Panc1 (cell line): Measurements from ENCODE around the gene GRK1.

Experiments
- POLR2AphosphoS5 ChIP-seq: IDR thresholded peaks from 2 replicates; pipeline ENCODE4 v1.6.1; 2012; ENCODE audit warnings: mild to moderate bottlenecking, low read depth, low read length, moderate library complexity
- REST ChIP-seq, 2 experiments: IDR thresholded peaks; 2 replicates each; pipeline ENCODE4 v1.6.1; 2011 to 2012; ENCODE audit warnings: low read depth in 2 of 2, control low read depth in 1 of 2, low read length in 1 of 2, mild to moderate bottlenecking in 1 of 2, moderate library complexity in 1 of 2; ENCODE audit not compliant: insufficient read depth in 1 of 2
- SIN3A ChIP-seq: IDR thresholded peaks from 2 replicates; pipeline ENCODE4 v1.6.1; 2012; ENCODE audit warnings: low read depth, mild to moderate bottlenecking, low read length, moderate library complexity, borderline replicate concordance; ENCODE audit not compliant: insufficient read depth
- TF ChIP-seq, protein P1 (sequence below): fragments of 450-650 bp; IDR thresholded peaks from 2 replicates; pipeline ENCODE4 v1.5.1; 2017; ENCODE audit warnings: mild to moderate bottlenecking

- TF ChIP-seq, protein P1, sequence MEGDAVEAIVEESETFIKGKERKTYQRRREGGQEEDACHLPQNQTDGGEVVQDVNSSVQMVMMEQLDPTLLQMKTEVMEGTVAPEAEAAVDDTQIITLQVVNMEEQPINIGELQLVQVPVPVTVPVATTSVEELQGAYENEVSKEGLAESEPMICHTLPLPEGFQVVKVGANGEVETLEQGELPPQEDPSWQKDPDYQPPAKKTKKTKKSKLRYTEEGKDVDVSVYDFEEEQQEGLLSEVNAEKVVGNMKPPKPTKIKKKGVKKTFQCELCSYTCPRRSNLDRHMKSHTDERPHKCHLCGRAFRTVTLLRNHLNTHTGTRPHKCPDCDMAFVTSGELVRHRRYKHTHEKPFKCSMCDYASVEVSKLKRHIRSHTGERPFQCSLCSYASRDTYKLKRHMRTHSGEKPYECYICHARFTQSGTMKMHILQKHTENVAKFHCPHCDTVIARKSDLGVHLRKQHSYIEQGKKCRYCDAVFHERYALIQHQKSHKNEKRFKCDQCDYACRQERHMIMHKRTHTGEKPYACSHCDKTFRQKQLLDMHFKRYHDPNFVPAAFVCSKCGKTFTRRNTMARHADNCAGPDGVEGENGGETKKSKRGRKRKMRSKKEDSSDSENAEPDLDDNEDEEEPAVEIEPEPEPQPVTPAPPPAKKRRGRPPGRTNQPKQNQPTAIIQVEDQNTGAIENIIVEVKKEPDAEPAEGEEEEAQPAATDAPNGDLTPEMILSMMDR, result no peak
- TF ChIP-seq POLR2AphosphoS5 (no peak), REST (IDR thresholded peaks at IDR 0.05; ENCODE audit: insufficient read depth in 1 of 2, low read depth in 2 of 2, low read length in 1 of 2) (no peak), SIN3A (no peak)
Measured at GRCh38 chr13:113732961-113733950, 66.2 kb downstream of the GRK1 start.
